ENCODE data around the gene AANAT.

- TF ChIP-seq CTCF (IDR thresholded peaks at IDR 0.05), result no peak
- no peak for TF ChIP-seq POLR2A (IDR thresholded peaks at IDR 0.05)
Observed at GRCh38 chr17:76452127-76452659, 15.2 kb upstream of the AANAT start.
